IPS-15b (cell line): Measurements from ENCODE around the gene ZNF117.
"Not testable (repeated sequence)": the region's sequence is repeated elsewhere in the genome, so short reads cannot be mapped to it uniquely, and the experiment has no call there.

Experiments used
- H3K27me3 ChIP-seq: one replicate; pipeline ENCODE4 v1.6.1; 2013; ENCODE audit warnings: low read length; ENCODE audit not compliant: control insufficient read depth, insufficient read depth
- H3K36me3 ChIP-seq: one replicate; pipeline ENCODE4 v1.6.1; 2013; ENCODE audit warnings: low read length; ENCODE audit not compliant: control insufficient read depth, insufficient read depth
- H3K4me1 ChIP-seq: one replicate; pipeline ENCODE4 v1.6.1; 2013; ENCODE audit warnings: mild to moderate bottlenecking, low read length; ENCODE audit not compliant: control insufficient read depth, insufficient read depth
- H3K4me3 ChIP-seq: one replicate; pipeline ENCODE4 v1.5.1; 2013; ENCODE audit warnings: low read depth, low read length
- H3K9ac ChIP-seq: one replicate; pipeline ENCODE4 v1.6.1; 2013; ENCODE audit warnings: low read depth, mild to moderate bottlenecking, low read length
- H3K9me3 ChIP-seq: one replicate; pipeline ENCODE4 v1.6.1; 2013; ENCODE audit warnings: mild to moderate bottlenecking, low read length; ENCODE audit not compliant: control insufficient read depth, insufficient read depth

The ZNF117 gene

DNA sequence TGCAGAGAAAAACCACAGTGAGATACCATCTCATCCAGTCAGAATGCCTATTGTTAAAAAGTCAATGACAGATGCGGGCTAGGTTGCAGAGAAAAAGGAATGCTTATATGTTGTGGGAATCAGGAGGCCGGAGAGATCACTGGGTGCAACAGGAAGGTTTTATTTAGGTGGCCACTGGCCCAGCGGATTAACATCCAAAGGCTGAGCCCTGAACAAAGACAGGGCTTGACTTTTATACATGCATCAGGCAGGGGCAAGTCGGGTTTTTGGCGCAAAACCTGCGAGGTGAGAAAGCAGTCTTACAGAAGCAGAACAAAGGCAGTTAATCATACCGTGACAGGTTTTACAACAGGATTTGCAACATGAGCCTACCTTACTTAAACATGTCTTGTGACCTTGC, 620 bp downstream of the ZNF117 start:
- no peaks in the 10 kb centered on the region for H3K4me1 ChIP-seq
- no peak overlapping the region for H3K4me3 ChIP-seq
- H3K36me3 ChIP-seq, result no peaks in the 10 kb centered on the region
- H3K27me3 ChIP-seq, result no peaks in the 10 kb centered on the region
- peaks cover 5% of the 10 kb centered on the region for H3K9me3 ChIP-seq
- H3K9ac ChIP-seq, result no peak overlapping the region

DNA sequence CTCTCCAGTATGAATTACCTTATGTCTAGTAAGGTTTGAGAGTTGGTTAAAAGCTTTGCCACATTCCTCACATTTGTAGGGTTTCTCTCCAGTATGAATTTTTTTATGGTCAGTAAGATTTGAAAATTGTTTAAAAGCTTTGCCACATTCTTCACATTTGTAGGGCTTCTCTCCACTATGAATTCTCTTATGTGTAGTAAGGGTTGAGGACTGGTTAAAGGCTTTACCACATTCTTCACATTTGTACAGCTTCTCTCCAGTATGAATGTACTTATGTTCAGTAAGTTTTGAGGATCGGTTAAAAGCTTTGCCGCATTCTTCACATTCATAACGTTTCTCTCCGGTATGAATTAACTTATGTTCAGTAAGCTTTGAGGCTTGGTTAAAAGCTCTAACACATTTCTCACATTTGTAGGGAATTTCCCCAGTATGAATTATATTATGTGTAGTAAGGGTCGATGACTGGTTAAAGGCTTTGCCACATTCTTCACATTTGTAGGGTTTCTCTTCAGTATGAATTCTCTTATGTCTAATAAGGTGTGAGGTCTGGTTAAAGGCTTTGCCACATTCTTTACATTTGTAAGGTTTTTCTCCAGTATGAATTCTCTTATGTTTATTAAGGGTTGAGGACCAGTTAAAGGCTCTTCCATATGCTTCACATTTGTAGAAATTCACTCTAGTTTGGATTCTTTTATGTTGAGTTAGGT, 12.2 kb downstream of the ZNF117 start:
- no peak overlapping the region for H3K4me3 ChIP-seq
- H3K36me3 ChIP-seq, result no peaks in the 10 kb centered on the region
- peaks cover 18% of the 10 kb centered on the region for H3K9me3 ChIP-seq
- no peaks in the 10 kb centered on the region for H3K27me3 ChIP-seq
- no peak overlapping the region for H3K9ac ChIP-seq
- no peaks in the 10 kb centered on the region for H3K4me1 ChIP-seq

DNA sequence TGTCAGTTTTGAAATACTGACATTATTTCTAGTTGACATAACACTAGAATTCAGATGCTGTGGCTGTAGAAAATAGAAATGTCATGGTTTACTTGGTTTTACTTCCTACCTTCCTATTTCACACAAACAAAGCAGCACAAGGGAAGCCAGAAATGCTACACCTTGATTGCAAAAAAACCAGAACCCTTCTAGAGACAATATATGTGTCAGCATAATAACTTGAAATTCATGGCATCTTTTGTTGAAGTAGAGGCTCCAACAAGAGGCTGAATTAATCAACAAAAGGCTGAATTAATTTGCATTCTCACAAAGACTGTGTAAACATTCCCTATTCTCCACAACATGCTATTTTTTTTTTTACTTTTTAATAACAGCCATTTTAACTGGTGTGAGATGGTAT, 25.2 kb downstream of the ZNF117 start:
- no peak overlapping the region for H3K4me3 ChIP-seq
- H3K4me1 ChIP-seq, result no peaks in the 10 kb centered on the region
- H3K9me3 ChIP-seq, result peaks cover 4% of the 10 kb centered on the region
- H3K9ac ChIP-seq, result no peak overlapping the region
- no peaks in the 10 kb centered on the region for H3K27me3 ChIP-seq
- no peaks in the 10 kb centered on the region for H3K36me3 ChIP-seq

DNA sequence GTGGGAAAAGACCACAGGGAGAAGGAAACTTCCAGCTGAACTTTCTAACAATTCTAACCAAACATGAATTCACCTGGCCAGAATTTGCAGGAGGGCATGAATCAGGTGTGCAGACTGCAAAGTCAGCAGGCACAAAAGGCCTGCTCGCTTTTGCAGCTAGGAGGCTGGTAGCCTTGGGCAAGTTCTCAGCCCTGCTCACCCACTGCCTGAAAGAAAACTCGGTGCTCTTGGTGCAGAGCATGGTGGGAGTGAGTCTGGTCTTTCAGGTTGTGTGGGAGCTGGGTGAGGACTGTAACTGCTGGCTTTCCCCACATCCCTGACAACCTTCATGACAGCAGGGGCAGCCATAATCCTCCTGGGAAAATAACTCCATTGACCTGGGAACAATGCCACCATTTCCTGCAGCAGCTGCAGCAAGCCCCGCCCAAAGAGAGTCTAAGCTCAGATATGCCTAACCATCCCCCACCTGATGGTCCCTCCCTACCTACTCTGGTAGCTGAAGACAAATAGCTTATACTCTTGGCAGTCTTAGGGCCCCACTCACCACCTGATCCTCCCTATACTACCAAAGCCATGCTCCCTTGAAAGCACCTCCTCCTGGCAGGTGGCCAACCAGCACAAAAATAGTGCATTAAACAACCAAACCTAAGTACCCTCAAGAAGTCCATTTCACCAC, 31.6 kb downstream of the ZNF117 start:
- Histone ChIP-seq H3K27me3 (no peaks in the 10 kb centered on the region), H3K36me3 (no peaks in the 10 kb centered on the region), H3K4me1 (no peaks in the 10 kb centered on the region), H3K9ac (no peak overlapping the region), H3K4me3 (no peak overlapping the region), H3K9me3 (no peaks in the 10 kb centered on the region)

DNA sequence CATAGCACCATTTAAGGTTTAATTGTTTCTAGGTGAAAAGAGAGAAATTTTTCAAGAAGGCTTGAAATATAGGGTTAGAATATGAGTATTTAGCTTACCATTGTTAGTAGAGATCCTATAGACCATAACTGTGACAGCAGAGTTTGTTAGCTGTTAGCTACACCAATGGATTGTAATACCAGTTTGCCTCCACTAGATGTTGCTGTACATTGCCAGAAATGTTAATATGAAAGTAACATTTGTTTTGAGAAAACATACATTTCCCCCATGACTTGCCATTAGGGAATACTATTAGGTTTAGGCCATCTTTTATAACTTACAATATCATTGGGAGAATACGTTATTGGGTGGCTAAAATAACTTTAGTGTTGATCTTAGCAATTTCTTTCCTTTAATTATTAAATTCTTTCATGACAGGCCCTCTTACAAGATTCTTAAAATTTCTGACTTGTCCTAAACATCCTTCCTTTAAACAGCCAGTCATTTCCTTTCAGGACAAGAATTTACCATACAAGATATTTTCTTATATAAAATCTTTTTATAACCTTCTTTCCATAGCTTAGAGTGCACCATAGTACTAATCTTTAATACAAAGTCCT, 39.5 kb downstream of the ZNF117 start:
- H3K9me3 ChIP-seq, result no peaks in the 10 kb centered on the region
- no peaks in the 10 kb centered on the region for H3K36me3 ChIP-seq
- H3K27me3 ChIP-seq, result peaks cover 18% of the 10 kb centered on the region
- H3K9ac ChIP-seq, result no peak overlapping the region
- no peak overlapping the region for H3K4me3 ChIP-seq
- no peaks in the 10 kb centered on the region for H3K4me1 ChIP-seq

DNA sequence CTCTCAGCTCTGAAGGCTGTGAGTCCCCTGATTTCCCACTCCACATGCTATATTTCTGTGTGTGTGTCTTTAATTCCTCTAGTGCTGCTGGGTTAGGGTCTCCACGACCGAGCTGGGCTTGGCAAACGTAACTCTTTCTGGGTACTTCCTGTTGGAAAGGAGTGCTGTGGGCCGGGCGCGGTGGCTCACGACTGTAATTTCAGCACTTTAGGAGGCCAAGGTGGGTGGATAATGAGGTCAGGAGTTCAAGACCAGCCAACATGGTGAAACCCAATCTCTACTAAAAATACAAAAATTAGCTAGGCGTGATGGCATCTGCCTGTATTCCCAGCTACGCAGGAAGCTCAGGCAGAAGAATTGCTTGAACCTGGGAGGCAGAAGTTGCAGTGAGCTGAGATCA, 40.2 kb downstream of the ZNF117 start:
- not testable (repeated sequence) for H3K36me3 ChIP-seq, H3K9ac ChIP-seq, H3K9me3 ChIP-seq, H3K4me1 ChIP-seq, H3K4me3 ChIP-seq
- H3K27me3 ChIP-seq, result peaks cover 24% of the 10 kb centered on the region

DNA sequence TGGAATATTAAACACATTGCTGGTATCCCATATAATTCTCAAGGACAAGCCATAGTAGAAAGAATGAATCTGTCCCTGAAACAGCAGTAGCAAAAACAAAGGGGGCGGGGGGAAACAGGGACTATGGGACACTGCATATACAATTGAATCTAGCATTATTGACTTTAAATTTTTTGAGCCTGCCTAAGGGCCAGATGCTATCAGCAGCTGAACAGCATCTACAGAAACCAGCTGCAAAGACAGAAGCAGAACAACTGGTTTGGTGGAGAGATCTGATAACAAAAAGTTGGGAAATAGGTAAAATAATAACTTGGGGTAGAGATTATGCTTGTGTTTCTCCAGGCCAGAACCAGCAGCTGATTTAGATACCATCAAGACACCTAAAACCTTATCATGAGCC, 42.1 kb downstream of the ZNF117 start:
- not testable (repeated sequence) for H3K9ac ChIP-seq, H3K9me3 ChIP-seq, H3K36me3 ChIP-seq, H3K4me1 ChIP-seq, H3K4me3 ChIP-seq
- H3K27me3 ChIP-seq, result peaks cover 26% of the 10 kb centered on the region

DNA sequence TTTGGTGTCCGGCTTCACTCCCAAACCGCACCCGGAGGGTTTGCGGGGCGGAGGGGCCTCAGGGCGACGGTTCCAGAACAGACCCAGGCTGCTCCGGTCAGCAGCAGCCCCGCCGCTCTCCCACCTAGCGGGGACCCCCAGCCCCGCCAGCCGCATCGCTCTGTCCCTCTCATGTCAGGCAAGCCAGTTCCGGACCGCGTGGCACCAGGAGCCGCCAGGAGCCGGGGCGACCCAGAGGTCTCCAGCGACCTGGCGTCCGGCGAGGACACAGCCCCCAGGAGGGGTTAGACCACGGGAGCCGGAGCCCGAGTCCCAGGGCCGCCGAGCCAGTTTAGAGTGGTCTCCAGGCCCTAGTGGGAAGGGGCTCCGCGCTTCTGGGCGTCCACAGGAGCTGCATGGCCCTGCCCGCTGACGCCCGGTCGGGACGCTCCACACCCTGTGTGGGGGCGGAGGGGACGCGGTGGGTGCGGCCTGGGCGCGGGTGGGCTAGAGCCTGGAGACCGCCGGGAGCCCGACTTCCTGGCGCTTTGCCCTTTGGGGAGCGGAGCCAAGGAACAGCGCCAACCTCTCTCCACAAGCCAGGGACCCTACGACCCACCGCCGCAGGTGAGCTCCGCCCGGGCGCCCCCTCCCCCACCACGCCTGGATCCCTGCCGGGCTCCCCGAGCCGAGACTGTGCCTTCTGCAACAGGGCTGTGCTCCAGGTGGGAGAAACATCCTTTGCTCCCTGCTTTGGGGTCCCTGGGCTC, 43.4 kb downstream of the ZNF117 start:
- H3K9ac ChIP-seq, result peak overlapping the region; percentile 76
- H3K4me3 ChIP-seq, result peak overlapping the region; percentile 61
- no peaks in the 10 kb centered on the region for H3K4me1 ChIP-seq
- no peaks in the 10 kb centered on the region for H3K9me3 ChIP-seq
- H3K36me3 ChIP-seq, result no peaks in the 10 kb centered on the region
- peaks cover 26% of the 10 kb centered on the region for H3K27me3 ChIP-seq

DNA sequence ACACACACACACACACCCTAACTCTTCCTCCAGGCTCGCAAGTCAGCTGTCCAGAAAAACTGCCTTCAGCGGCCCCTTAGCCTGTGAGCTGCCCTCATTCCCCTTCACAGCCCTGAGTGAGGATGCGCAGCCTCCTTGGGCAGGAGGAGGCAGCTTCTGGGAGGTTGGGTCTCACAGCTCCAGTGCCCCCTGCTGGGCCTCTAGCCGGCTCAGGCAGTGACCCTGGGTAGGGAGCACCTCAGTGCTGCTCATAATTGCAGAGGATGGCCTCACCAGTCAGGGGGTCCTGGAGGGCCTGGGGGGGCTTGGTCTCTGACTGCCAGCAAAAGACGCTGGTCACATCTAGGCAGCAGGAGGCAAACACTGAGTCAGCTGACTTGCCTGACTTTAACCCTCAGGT, 44.1 kb downstream of the ZNF117 start:
- Histone ChIP-seq H3K4me1 (no peaks in the 10 kb centered on the region), H3K36me3 (no peaks in the 10 kb centered on the region), H3K27me3 (peaks cover 26% of the 10 kb centered on the region), H3K9me3 (no peaks in the 10 kb centered on the region), H3K4me3 (peak overlapping the region; percentile 61), H3K9ac (peak overlapping the region; percentile 76)

DNA sequence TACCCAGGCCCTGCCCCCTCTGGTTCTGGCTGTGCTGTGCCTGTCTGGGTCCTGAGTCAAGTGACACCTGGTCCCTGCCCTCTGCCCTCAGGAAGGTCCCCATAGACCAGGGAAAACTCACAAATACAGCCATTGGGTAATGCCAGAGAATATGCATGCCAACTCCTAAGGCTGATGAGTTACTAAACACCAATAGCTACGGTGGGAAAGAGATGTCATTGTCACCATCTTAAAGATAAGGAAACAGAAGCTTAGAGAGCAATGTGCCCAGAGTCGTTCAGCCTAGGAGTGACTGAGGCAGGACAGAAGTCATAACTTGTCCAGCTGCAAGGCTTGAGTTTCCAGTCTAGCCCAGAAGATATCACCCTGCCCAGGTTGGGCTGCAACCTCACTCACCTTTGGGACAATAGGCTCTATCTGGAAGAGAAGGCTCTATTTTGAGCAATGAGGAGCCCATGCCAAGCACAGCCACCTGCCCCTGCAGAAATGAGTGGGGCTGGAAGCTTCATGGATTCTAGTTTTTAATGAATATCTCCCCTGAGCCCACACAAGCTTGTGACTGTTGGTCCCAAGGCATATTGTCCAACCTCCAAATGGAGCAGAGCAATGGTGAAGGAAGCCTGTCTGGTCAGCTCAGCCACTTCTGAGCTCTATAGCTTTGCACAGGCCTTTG, 45.2 kb downstream of the ZNF117 start:
- Histone ChIP-seq H3K27me3 (peaks cover 26% of the 10 kb centered on the region), H3K4me3 (no peak overlapping the region), H3K9me3 (no peaks in the 10 kb centered on the region), H3K9ac (no peak overlapping the region), H3K36me3 (no peaks in the 10 kb centered on the region), H3K4me1 (no peaks in the 10 kb centered on the region)

DNA sequence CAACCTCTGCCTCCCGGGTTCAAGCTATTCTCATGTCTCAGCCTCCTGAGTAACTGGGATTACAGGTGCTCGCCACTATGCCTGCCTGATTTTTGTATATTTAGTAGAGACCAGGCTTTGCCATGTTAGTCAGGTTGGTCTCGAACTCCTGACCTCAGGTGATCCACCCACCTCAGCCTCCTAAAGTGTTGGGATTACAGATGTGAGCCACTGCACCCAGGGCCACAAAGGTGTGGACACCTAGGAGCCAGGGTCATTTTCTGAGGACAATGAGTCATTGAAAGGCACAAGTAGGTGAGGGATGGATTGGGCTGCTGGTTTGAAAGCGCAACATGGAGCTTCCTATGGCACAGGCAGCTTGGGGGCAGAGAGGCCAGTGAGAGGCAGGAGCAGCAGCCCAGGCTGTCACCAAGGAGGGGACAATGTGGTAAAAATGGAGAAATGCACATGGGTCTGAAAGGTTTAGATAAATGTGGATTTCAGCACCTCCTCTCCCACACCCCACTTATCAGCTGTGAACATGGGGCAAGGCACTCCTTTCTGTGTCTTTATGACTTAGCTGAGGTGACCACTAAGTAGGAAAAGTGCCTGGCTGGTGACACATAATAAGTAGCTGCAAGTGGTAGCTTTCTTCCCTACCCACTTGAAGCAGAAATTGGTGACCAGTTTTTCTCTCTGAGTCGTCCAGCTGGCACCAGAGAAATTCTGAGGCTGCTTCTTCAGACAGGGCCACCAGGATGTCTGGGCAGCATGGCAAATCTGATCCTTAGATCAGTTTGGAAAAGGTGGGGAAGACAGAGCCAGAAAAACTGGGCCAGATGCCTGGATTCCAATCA, 46.0 kb downstream of the ZNF117 start:
- H3K4me3 ChIP-seq, H3K9me3 ChIP-seq, H3K4me1 ChIP-seq, H3K9ac ChIP-seq, H3K36me3 ChIP-seq: not testable (repeated sequence)
- peaks cover 26% of the 10 kb centered on the region for H3K27me3 ChIP-seq
